HG02973 (cell line): ENCODE measurements around the gene IL1F10.

Experiments used
- ATAC-seq: cut with Tn5 transposase; IDR thresholded peaks from one replicate; pipeline ENCODE4 v1.9.1; 2021; ENCODE audit warnings: moderate library complexity; ENCODE audit not compliant: unreplicated experiment

Gene IL1F10

GRCh38 chr2:113067681-113068080, at the start of gene IL1F10:
IL1F10 (plus strand) TSS chr2:113067970; CDS start chr2:113072739, 4,769 bp downstream.
- no peak for ATAC-seq

GRCh38 chr2:113018509-113018908, 49.3 kb upstream of the IL1F10 start:
- ATAC-seq = no peak

GRCh38 chr2:113021312-113021711, 46.5 kb upstream of the IL1F10 start:
- no peak for ATAC-seq

GRCh38 chr2:113024764-113025163, 43.0 kb upstream of the IL1F10 start:
- no peak for ATAC-seq

- no peak for ATAC-seq
Measured at GRCh38 chr2:113025737-113026136, 42.0 kb upstream of the IL1F10 start.

- ATAC-seq = no peak
Measured at GRCh38 chr2:113027691-113028090, 40.1 kb upstream of the IL1F10 start.

- no peak for ATAC-seq
Measured at GRCh38 chr2:113028112-113028511, 39.7 kb upstream of the IL1F10 start.

- ATAC-seq = no peak
Measured at GRCh38 chr2:113032737-113033136, 35.0 kb upstream of the IL1F10 start.

- ATAC-seq = no peak
Measured at GRCh38 chr2:113034016-113034415, 33.8 kb upstream of the IL1F10 start.

GRCh38 chr2:113036763-113037162, 31.0 kb upstream of the IL1F10 start:
- ATAC-seq = no peak

- no peak for ATAC-seq
Measured at GRCh38 chr2:113038291-113038690, 29.5 kb upstream of the IL1F10 start.

- ATAC-seq = no peak
Measured at GRCh38 chr2:113039158-113039557, 28.6 kb upstream of the IL1F10 start.

GRCh38 chr2:113039719-113040118, 28.1 kb upstream of the IL1F10 start:
- ATAC-seq = no peak

GRCh38 chr2:113041871-113042270, 25.9 kb upstream of the IL1F10 start:
- ATAC-seq = no peak

- no peak for ATAC-seq
Measured at GRCh38 chr2:113046465-113046864, 21.3 kb upstream of the IL1F10 start.

- no peak for ATAC-seq
Measured at GRCh38 chr2:113050921-113051895, 16.6 kb upstream of the IL1F10 start.

- no peak for ATAC-seq
Measured at GRCh38 chr2:113052396-113052917, 15.3 kb upstream of the IL1F10 start, which contains the start of gene IL36B. IL36B (minus strand) TSS chr2:113052867.

GRCh38 chr2:113053666-113054065, 14.1 kb upstream of the IL1F10 start:
- no peak for ATAC-seq

GRCh38 chr2:113054066-113054465, 13.7 kb upstream of the IL1F10 start:
- no peak for ATAC-seq

GRCh38 chr2:113056521-113056920, 11.2 kb upstream of the IL1F10 start:
- no peak for ATAC-seq

GRCh38 chr2:113057117-113057516, 10.7 kb upstream of the IL1F10 start:
- ATAC-seq = no peak

GRCh38 chr2:113058411-113058994, 9.3 kb upstream of the IL1F10 start:
- ATAC-seq = no peak
